B cell (primary cell): ENCODE measurements around the gene KIAA1217.

ENCODE experiments used
- EZH2 ChIP-seq: IDR thresholded peaks from 2 replicates; pipeline ENCODE4 v1.6.1; 2012; ENCODE audit warnings: borderline replicate concordance, low read depth, mild to moderate bottlenecking, moderate library complexity, low read length; ENCODE audit not compliant: insufficient read depth, poor library complexity, severe bottlenecking
- TF ChIP-seq, protein P1 (sequence below): fragments of 200-600 bp; IDR thresholded peaks from one replicate; pipeline ENCODE4 v1.8.0; 2022; ENCODE audit warnings: antibody characterized with exemption, mild to moderate bottlenecking

DNA sequence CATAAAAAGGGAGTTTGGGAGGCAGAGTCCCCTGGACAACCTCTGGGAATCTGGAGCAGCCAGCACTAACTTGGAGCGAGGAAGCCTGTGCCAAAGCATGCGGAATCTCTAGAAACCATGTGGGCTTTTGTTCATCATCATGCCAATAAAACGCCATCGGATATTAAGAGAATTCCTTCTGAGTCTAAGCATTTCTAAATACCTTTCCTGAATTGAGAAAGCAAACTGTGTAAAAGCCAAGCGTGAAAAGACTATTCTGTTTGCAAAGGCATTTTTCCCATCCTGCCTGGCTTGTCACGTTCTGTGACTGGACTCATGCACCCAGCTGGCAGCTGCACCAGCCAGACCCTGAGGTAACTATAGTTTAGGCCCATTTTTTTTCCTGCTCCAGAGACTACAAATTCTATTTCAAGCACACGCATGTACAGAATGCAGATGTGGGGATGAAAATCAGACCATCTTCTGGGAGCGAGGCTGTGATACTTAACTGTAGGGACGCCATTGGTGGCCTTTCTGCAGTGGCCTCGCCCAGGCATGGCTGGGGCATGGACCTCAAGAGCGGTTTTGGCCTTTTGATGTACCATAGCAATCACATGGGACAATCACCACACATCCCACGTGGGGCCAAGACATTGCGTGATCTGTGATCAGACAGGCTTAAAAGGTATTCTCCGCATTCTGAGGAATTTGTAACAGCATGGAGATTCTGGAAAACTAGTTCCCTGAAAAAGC, 218.9 kb downstream of the KIAA1217 start:
- TF ChIP-seq, protein P1, sequence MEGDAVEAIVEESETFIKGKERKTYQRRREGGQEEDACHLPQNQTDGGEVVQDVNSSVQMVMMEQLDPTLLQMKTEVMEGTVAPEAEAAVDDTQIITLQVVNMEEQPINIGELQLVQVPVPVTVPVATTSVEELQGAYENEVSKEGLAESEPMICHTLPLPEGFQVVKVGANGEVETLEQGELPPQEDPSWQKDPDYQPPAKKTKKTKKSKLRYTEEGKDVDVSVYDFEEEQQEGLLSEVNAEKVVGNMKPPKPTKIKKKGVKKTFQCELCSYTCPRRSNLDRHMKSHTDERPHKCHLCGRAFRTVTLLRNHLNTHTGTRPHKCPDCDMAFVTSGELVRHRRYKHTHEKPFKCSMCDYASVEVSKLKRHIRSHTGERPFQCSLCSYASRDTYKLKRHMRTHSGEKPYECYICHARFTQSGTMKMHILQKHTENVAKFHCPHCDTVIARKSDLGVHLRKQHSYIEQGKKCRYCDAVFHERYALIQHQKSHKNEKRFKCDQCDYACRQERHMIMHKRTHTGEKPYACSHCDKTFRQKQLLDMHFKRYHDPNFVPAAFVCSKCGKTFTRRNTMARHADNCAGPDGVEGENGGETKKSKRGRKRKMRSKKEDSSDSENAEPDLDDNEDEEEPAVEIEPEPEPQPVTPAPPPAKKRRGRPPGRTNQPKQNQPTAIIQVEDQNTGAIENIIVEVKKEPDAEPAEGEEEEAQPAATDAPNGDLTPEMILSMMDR, result no peak
- TF ChIP-seq EZH2, result no peak
